ENCODE measurements around the gene ERC2. TPM values are rescaled to one million over a fixed set of nuclear protein-coding genes. Genes with fewer than 3 reads are reported as not detected.

ERC2 gene
- total and polyA plus RNA-seq, 2 of the 8 experiments (the other 6 are each of a cell fraction or from before 2014, with no cell fraction given): 16.4 to 22.8 TPM

DNA sequence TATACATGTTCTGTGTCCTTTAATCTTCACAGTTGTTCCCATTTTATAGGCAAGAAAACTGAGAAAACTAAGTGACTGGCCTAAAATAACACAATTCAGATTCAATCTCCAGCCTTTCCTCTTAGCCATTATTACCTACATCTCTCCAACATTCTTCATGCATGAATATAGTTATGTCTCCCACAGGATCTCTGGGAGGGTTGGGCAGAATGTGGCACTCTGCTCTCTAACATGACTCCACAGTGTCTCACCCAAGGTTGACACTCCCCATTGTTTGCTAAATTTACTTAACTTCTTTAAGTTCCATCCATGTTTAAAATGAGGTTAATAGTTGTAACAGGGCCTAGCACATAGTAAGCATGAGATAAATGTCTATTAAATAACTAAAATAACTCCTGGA lies 276.3 kb downstream of the ERC2 start:
- no peak overlapping the region for H4K5ac ChIP-seq (ENCODE audit: insufficient read length, low read depth, low read length)
- no peak overlapping the region for H2BK20ac ChIP-seq (ENCODE audit: low read length)
- no peak for DNase-seq (ENCODE audit: low read depth in 1 of 2, low spot score in 2 of 2)
- no peak overlapping the region for H2AK5ac ChIP-seq (ENCODE audit: low read depth, low read length)
- no peak overlapping the region for H3K56ac ChIP-seq (replicated peaks; ENCODE audit: insufficient read length, low read depth, low read length)
- H3K79me2 ChIP-seq (ENCODE audit: control insufficient read depth in 1 of 2, insufficient read depth in 2 of 2, low read length in 2 of 2): no peaks in the 10 kb centered on the region
- H3K23ac ChIP-seq (ENCODE audit: insufficient read length): no peak overlapping the region
- no peaks in the 10 kb centered on the region for H4K20me1 ChIP-seq (replicated peaks in 1 of 2; ENCODE audit: control insufficient read depth in 1 of 2, insufficient read depth in 2 of 2, low read length in 2 of 2)
- no peak overlapping the region for H3K4ac ChIP-seq (replicated peaks; ENCODE audit: insufficient read length, low read depth, low read length)
- H3K27me3 ChIP-seq (replicated peaks in 1 of 4; ENCODE audit: control insufficient read depth in 3 of 4, extremely low read depth in 1 of 4, insufficient read depth in 3 of 4, low read length in 3 of 4): 0 out of 7 replicates have a peak, but pooled peaks cover 0 to 2% (median 0%) of the 10 kb centered on the region in 4 experiments
- H3K14ac ChIP-seq (ENCODE audit: insufficient read length): no peak overlapping the region
- H2BK12ac ChIP-seq (ENCODE audit: low read depth, low read length): no peak overlapping the region
- H2BK15ac ChIP-seq (ENCODE audit: low read length): no peak overlapping the region
- CTCF ChIA-PET (ENCODE audit: partially characterized antibody): no interaction called here
- no peaks in the 10 kb centered on the region; the same call in 1 of the 2 replicates for H3K23me2 ChIP-seq (ENCODE audit: low read depth, low read length)
- no peaks in the 10 kb centered on the region for H3K9me3 ChIP-seq (ENCODE audit: insufficient read depth in 2 of 2, low read depth in 1 of 2, low read length in 1 of 2)
- no peak overlapping the region for H2BK5ac ChIP-seq (ENCODE audit: low read depth, low read length)
- no peak overlapping the region for H3K4me3 ChIP-seq (ENCODE audit: extremely low read depth in 1 of 4, insufficient read depth in 2 of 4, low read depth in 3 of 4, low read length in 4 of 4)
- H2AFZ ChIP-seq (ENCODE audit: low read length): no peak overlapping the region
- H3K4me2 ChIP-seq (ENCODE audit: insufficient read depth in 1 of 2, low read depth in 2 of 2, low read length in 2 of 2): no peak overlapping the region
- FAIRE-seq: no peak
- POLR2A ChIA-PET (ENCODE audit: partially characterized antibody): no interaction called here
- no peaks in the 10 kb centered on the region for H3K79me1 ChIP-seq (ENCODE audit: low read depth, low read length)
- TF ChIP-seq BCL11A (IDR thresholded peaks at IDR 0.05; ENCODE audit: low read depth in 2 of 2, low read length in 2 of 2): no peak
- no peak for TF ChIP-seq SRF (IDR thresholded peaks at IDR 0.05; ENCODE audit: low read depth, low read length)
- peaks cover 0 to 9% (median 5%) of the 10 kb centered on the region in 4 experiments; a peak in 5 of 7 replicates for H3K4me1 ChIP-seq (replicated peaks in 1 of 4; ENCODE audit: control insufficient read depth in 3 of 4, insufficient read depth in 4 of 4, low read length in 3 of 4)
- no peak overlapping the region for H3K18ac ChIP-seq (ENCODE audit: extremely low read depth, low read length)
- H3K36me3 ChIP-seq (ENCODE audit: control insufficient read depth in 2 of 4, insufficient read depth in 4 of 4, low read length in 3 of 4): no peaks in the 10 kb centered on the region
- no peak overlapping the region for H2BK120ac ChIP-seq (replicated peaks; ENCODE audit: low read depth, low read length)
- no peak overlapping the region for H4K91ac ChIP-seq (replicated peaks; ENCODE audit: insufficient read length, low read length)
- no peak overlapping the region for H4K8ac ChIP-seq (ENCODE audit: extremely low read depth, insufficient read depth, low read length)
- no peak overlapping the region for H3K27ac ChIP-seq (ENCODE audit: low read depth, low read length)
- no peak overlapping the region for H3K9ac ChIP-seq (replicated peaks in 1 of 4; ENCODE audit: extremely low read depth in 1 of 4, low read depth in 3 of 4, low read length in 3 of 4)

Measured in H1 (cell line).